Measurements from ENCODE around the gene SPAG16. TPM values are rescaled to one million over a fixed set of nuclear protein-coding genes. Genes with fewer than 3 reads are reported as not detected.

The SPAG16 gene
- total RNA-seq, 1 experiment from 2014 or later = 30.0 TPM

DNA sequence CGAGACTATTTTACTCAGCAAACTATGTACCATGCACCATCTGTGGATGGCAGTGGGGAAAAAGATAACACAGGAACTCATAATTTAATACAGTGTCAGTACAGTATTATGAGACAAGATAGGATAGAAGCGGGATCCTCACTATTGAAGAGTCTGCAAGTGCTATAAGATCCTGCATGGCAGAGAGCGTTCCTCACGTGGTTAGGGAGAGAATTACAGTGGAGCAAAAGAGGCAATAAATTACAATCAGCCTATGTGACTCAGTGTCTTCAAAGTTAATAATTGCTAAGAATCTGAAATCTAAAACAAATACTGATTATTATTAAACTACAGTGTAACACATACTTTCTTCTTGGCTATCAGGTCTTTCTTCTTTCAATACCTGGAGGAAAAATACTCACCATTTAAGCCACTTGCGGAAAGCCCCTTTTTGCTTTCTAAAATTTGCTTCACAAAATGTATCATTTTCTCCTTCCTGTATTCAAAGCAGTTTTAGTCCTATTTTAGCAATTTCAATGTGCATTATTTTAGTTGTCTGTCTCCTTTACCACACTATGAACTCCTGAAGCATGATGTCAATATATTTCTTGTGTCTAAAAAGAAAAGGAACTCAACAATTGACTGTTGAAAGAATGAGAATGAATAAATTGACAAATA lies 342.9 kb downstream of the SPAG16 start:
- TF ChIP-seq, protein P1, sequence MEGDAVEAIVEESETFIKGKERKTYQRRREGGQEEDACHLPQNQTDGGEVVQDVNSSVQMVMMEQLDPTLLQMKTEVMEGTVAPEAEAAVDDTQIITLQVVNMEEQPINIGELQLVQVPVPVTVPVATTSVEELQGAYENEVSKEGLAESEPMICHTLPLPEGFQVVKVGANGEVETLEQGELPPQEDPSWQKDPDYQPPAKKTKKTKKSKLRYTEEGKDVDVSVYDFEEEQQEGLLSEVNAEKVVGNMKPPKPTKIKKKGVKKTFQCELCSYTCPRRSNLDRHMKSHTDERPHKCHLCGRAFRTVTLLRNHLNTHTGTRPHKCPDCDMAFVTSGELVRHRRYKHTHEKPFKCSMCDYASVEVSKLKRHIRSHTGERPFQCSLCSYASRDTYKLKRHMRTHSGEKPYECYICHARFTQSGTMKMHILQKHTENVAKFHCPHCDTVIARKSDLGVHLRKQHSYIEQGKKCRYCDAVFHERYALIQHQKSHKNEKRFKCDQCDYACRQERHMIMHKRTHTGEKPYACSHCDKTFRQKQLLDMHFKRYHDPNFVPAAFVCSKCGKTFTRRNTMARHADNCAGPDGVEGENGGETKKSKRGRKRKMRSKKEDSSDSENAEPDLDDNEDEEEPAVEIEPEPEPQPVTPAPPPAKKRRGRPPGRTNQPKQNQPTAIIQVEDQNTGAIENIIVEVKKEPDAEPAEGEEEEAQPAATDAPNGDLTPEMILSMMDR (conservative IDR thresholded peaks at IDR 0.05) = no peak
- TF ChIP-seq EZH2 (IDR thresholded peaks at IDR 0.05; ENCODE audit: low read depth) = no peak
- POLR2A ChIA-PET (ENCODE audit: unreplicated experiment) = no interaction called here
- no peaks in the 10 kb centered on the region for H3K36me3 ChIP-seq (ENCODE audit: low read depth)
- H3K27me3 ChIP-seq (ENCODE audit: insufficient read depth, low read depth) = no peaks in the 10 kb centered on the region
- no peaks in the 10 kb centered on the region for H3K9me2 ChIP-seq (ENCODE audit: insufficient read depth)
- no peaks in the 10 kb centered on the region for H3F3A ChIP-seq (ENCODE audit: insufficient read depth, low read depth)
- H3K4me1 ChIP-seq (replicated peaks; ENCODE audit: insufficient read depth) = no peaks in the 10 kb centered on the region
- no peak overlapping the region for H2AFZ ChIP-seq
- no peaks in the 10 kb centered on the region for H4K20me1 ChIP-seq (ENCODE audit: insufficient read depth)
- no peak overlapping the region for H3K27ac ChIP-seq
- no peak for DNase-seq
- no TSS peak for BruUV-seq (replicated peaks)
- H3K9me3 ChIP-seq (ENCODE audit: insufficient read depth, low read depth) = no peaks in the 10 kb centered on the region
- CTCF ChIA-PET = interaction anchor here (0.7 kb wide), 1 partner anchor 613 kb away, joined by 5 read pairs; no protein-coding TSS in a partner anchor
- H3K4me2 ChIP-seq = no peak overlapping the region
- H3K79me2 ChIP-seq (ENCODE audit: low read depth) = no peaks in the 10 kb centered on the region
- H3K4me3 ChIP-seq = no peak overlapping the region
- intact Hi-C loops (cut with micrococcal nuclease; ENCODE audit: unreplicated experiment) = no loop called here

DNA sequence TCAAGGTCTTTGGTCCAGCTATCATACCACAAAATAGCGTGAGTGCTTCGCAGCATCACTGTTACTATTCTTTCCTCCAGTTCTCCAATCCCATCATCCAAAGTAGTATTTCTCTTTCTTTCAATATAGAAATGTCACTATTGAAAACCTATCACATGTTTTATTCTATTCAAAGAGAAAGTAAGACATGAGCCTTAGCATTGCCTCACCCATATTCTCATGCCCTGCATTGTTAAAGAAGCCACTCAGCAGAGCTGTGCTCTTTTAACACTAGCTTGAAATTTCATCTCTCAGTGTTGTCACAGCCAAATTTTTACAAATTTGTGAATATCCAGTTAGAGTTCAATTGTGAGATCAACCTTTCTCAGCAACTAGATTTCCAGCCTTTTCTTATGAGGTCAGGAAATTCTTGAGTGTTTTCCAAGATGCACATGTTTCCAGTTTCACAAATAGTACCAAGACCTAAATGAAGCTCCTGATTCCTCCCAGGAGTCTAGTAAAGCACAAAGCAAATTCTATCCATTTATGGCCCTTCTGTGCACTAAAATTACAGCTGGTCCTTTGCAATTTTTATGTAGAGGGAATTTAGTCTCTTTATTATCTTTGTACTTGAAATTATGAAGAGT lies 343.7 kb downstream of the SPAG16 start:
- TF ChIP-seq EZH2 (IDR thresholded peaks at IDR 0.05; ENCODE audit: low read depth) = no peak
- TF ChIP-seq, protein P1 (conservative IDR thresholded peaks at IDR 0.05) = no peak
- H3K9me3 ChIP-seq (ENCODE audit: insufficient read depth, low read depth) = peaks cover 7% of the 10 kb centered on the region
- H3K27ac ChIP-seq = no peak overlapping the region
- H3K36me3 ChIP-seq (ENCODE audit: low read depth) = no peaks in the 10 kb centered on the region
- H3K4me1 ChIP-seq (replicated peaks; ENCODE audit: insufficient read depth) = no peaks in the 10 kb centered on the region
- DNase-seq = no peak
- H3K4me2 ChIP-seq = no peak overlapping the region
- no peak overlapping the region for H3K4me3 ChIP-seq
- CTCF ChIA-PET = no interaction called here
- BruUV-seq (replicated peaks) = no TSS peak
- H4K20me1 ChIP-seq (ENCODE audit: insufficient read depth) = no peaks in the 10 kb centered on the region
- intact Hi-C loops (cut with micrococcal nuclease; ENCODE audit: unreplicated experiment) = no loop called here
- H3K9me2 ChIP-seq (ENCODE audit: insufficient read depth) = no peaks in the 10 kb centered on the region; the same call in 1 of the 2 replicates
- POLR2A ChIA-PET (ENCODE audit: unreplicated experiment) = no interaction called here
- no peaks in the 10 kb centered on the region for H3F3A ChIP-seq (ENCODE audit: insufficient read depth, low read depth)
- no peaks in the 10 kb centered on the region for H3K27me3 ChIP-seq (ENCODE audit: insufficient read depth, low read depth)
- H3K79me2 ChIP-seq (ENCODE audit: low read depth) = no peaks in the 10 kb centered on the region
- H2AFZ ChIP-seq = no peak overlapping the region

DNA sequence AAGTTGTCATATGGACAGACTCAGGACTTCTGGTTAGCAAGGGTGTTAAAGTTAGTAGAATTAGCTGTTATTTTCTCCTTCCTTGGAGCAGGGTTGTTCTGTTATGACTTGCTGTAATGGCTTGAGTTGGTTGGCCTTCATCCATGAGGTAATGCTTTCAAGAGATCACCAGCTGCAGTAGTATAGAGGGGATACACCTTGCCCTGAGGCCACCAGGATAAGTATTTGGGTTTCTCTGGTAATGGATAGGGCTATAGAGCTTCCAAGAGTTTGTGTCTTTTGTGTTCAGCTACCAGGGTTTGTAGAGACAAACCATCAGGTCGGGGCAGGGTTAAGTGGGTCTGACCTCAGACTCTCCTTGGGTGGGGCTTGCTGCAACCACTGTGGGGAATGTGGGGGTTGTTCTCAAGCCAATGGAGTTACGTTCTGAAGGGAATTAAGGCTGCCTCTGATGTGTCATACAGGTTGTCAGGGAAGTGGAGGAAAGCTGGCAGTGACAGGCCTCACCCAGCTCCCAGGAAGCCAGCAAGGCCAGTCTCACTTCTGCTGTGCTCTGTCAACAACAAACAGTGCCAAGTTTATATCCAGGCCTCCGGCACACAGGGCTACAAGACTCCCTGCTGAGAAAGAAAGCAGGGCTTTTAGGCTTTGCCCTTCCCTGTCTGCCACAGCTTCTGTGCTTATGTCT lies 356.6 kb downstream of the SPAG16 start:
- no peaks in the 10 kb centered on the region for H3K36me3 ChIP-seq (ENCODE audit: low read depth)
- POLR2A ChIA-PET (ENCODE audit: unreplicated experiment) = interaction anchor here (0.6 kb wide), 1 partner anchor 1790 kb away, joined by 4 read pairs; no protein-coding TSS in a partner anchor
- H3K79me2 ChIP-seq (ENCODE audit: low read depth) = no peaks in the 10 kb centered on the region
- TF ChIP-seq, protein P1 (conservative IDR thresholded peaks at IDR 0.05) = no peak
- no peak for TF ChIP-seq EZH2 (IDR thresholded peaks at IDR 0.05; ENCODE audit: low read depth)
- H3K4me1 ChIP-seq (replicated peaks; ENCODE audit: insufficient read depth) = peaks cover 11% of the 10 kb centered on the region; the same call in 1 of the 2 replicates
- H3K27ac ChIP-seq = no peak overlapping the region
- peak overlapping the region; percentile 8; the same call in 1 of the 2 replicates for H3K4me2 ChIP-seq
- intact Hi-C loops (cut with micrococcal nuclease; ENCODE audit: unreplicated experiment) = no loop called here
- no peak overlapping the region for H3K4me3 ChIP-seq
- H3F3A ChIP-seq (ENCODE audit: insufficient read depth, low read depth) = no peaks in the 10 kb centered on the region
- BruUV-seq (replicated peaks) = no TSS peak
- H3K9me2 ChIP-seq (ENCODE audit: insufficient read depth) = no peaks in the 10 kb centered on the region
- H3K27me3 ChIP-seq (ENCODE audit: insufficient read depth, low read depth) = no peaks in the 10 kb centered on the region
- CTCF ChIA-PET = no interaction called here
- no peaks in the 10 kb centered on the region for H3K9me3 ChIP-seq (ENCODE audit: insufficient read depth, low read depth)
- no peak overlapping the region for H2AFZ ChIP-seq
- no peaks in the 10 kb centered on the region for H4K20me1 ChIP-seq (ENCODE audit: insufficient read depth)
- peak; percentile 64 to 70 for DNase-seq

Data from PC-9 (cell line).